Colonic mucosa (tissue), 4 donors: ENCODE measurements around the gene S100A1. TPM values are rescaled to one million over a fixed set of nuclear protein-coding genes. Genes with fewer than 3 reads are reported as not detected.

Experiments
- DNase-seq: peaks from one replicate; pipeline ENCODE4 v3.0.0-alpha.2; 2020
- H3K27ac ChIP-seq: fragments of 200-600 bp; one replicate; pipeline ENCODE4 v1.8.0; 2021
- H3K27me3 ChIP-seq: fragments of 200-600 bp; one replicate; pipeline ENCODE4 v1.8.0; 2021
- H3K36me3 ChIP-seq: fragments of 200-600 bp; one replicate; pipeline ENCODE4 v1.8.0; 2021
- H3K4me1 ChIP-seq: fragments of 200-600 bp; one replicate; pipeline ENCODE4 v1.8.0; 2021; ENCODE audit warnings: mild to moderate bottlenecking
- H3K4me3 ChIP-seq: fragments of 200-600 bp; one replicate; pipeline ENCODE4 v1.8.0; 2021
- H3K9ac ChIP-seq, 2 donors: one replicate each; pipeline ENCODE4 v1.7.0; 2013; ENCODE audit warnings: control low read depth in 2 of 2, low read depth in 2 of 2, low read length in 2 of 2
- H3K9me3 ChIP-seq: fragments of 200-600 bp; one replicate; pipeline ENCODE4 v1.8.0; 2021
- intact Hi-C: fragments of 100-400 bp; cut with DNase I; formaldehyde crosslinking; loops from one replicate; pipeline ENCODE4 v1.14.1; 2022
- total RNA-seq, 2 donors: library from RNA; stranded (reverse); fragmentation: NEBNext Ultra II Directional in 1 of 2; extraction: Animal tissue kit (Norgen Biotek cat#: 25700) in 1 of 2; gene quantifications; one replicate each; pipeline ENCODE4 v1.2.1, GENCODE V29; 2021
- TF ChIP-seq, protein P1 (sequence below): fragments of 200-600 bp; IDR thresholded peaks from one replicate; pipeline ENCODE4 v1.8.0; 2022; ENCODE audit warnings: antibody characterized with exemption, mild to moderate bottlenecking
- donor health status: healthy.
- donor health status: DM: no; HTN: no; CAD: no.
- donor health status: DM: no; HTN: no; CAD: no.

The S100A1 gene
- total RNA-seq, 2 donors from 2014 or later, result 0.69 to 1.5 TPM

DNA sequence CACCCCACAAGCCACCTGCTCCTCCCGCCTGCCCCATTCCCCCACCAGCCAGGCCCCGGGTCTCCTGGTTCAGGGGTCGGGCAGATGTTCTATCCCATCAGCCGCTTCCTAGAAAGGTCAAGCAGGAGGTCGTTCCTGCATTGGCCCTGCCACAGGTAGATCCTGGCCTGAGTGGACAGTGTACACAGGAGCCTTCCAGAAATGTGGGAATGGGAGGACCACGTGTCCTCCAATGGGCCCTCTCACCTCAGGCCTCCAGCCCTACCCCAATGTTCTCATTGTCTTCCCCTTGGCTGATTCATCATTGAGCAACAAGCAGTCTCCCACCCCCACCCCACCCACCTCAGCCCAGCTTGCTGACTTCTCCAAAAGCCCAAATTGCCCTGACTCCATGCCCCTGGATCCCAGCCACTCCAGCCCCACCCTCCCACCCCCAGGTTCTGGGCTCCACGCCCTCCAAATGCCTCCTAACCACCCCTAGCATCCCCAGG is 17.4 kb upstream of the S100A1 start:
- Histone ChIP-seq H3K27me3 (no peaks in the 10 kb centered on the region), H3K4me3 (peak overlapping the region; percentile 13), H3K4me1 (peaks cover 22% of the 10 kb centered on the region), H3K9me3 (no peaks in the 10 kb centered on the region), H3K9ac (peak overlapping the region in 1 of 2 donors; percentile 78), H3K36me3 (no peaks in the 10 kb centered on the region), H3K27ac (peak overlapping the region; percentile 78)
- DNase-seq, result peak; percentile 22
- TF ChIP-seq, protein P1, sequence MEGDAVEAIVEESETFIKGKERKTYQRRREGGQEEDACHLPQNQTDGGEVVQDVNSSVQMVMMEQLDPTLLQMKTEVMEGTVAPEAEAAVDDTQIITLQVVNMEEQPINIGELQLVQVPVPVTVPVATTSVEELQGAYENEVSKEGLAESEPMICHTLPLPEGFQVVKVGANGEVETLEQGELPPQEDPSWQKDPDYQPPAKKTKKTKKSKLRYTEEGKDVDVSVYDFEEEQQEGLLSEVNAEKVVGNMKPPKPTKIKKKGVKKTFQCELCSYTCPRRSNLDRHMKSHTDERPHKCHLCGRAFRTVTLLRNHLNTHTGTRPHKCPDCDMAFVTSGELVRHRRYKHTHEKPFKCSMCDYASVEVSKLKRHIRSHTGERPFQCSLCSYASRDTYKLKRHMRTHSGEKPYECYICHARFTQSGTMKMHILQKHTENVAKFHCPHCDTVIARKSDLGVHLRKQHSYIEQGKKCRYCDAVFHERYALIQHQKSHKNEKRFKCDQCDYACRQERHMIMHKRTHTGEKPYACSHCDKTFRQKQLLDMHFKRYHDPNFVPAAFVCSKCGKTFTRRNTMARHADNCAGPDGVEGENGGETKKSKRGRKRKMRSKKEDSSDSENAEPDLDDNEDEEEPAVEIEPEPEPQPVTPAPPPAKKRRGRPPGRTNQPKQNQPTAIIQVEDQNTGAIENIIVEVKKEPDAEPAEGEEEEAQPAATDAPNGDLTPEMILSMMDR, result no peak
- intact Hi-C loops, result no loop called here

DNA sequence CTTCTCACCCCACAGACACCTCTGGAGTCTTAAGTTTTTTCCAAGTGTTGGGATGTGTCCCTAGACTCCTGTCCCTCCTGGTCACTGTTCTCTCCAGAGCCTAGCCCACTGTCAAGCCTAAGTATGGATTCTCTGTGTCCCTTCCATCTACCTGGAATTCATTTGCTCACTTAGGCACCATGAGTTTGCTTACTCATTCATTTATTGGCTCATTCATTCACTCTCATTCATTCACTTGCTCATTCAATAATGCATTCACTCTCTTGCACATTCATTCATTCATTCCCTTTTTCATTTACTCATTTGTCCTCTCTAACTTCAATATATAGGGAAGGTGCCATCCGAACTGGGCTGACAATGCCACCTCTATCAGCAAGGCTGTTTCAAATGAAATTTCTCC is 16.9 kb upstream of the S100A1 start:
- TF ChIP-seq, protein P1, result no peak
- H3K4me1 ChIP-seq, result peaks cover 22% of the 10 kb centered on the region
- intact Hi-C loops, result no loop called here

DNA sequence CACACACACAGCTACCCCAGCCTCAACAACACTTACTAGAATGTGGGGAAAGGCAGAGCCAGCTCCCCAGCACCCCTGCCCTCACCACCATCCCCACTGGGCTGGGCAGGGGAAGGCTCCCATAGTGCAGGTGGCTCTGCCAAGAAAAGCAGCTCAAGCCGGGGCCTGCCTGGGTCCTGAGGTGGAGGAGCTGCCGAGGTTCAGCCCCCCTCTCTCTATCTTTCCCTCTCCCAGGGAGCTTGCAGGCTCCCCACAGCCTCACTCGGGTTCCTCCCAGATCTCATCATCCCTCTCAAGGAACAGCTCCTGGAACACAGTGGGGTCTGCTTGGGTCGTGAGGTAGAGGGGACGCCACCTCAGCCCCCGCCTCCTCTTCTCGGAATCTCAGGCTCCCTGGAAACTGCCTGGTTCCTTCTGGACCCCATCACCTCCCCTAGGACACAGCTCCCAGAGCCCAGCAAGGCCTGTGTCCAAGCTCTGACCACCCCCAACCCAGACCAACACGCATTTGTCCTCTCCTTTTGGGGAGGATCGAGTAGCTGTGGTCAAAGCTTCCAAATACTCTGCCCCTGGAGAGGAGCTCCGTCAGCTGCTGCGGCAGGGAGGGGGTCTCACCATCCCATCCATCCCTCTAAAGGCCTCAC is 16.0 kb upstream of the S100A1 start:
- Histone ChIP-seq H3K9me3 (no peaks in the 10 kb centered on the region), H3K27ac (peak overlapping the region; percentile 94), H3K36me3 (no peaks in the 10 kb centered on the region), H3K9ac (peak overlapping the region; percentile 89), H3K4me1 (peaks cover 22% of the 10 kb centered on the region), H3K27me3 (no peaks in the 10 kb centered on the region), H3K4me3 (peak overlapping the region; percentile 63)
- DNase-seq, result no peak
- intact Hi-C loops, result no loop called here
- TF ChIP-seq, protein P1, result no peak

More for the DNA sequence above, 16.9 kb upstream of the S100A1 start:
- Histone ChIP-seq H3K36me3 (no peaks in the 10 kb centered on the region), H3K4me3 (peak overlapping the region; percentile 63), H3K27me3 (no peaks in the 10 kb centered on the region), H3K9me3 (no peaks in the 10 kb centered on the region), H3K9ac (peak overlapping the region; percentile 89), H3K27ac (peak overlapping the region; percentile 46)
- DNase-seq, result no peak

DNA sequence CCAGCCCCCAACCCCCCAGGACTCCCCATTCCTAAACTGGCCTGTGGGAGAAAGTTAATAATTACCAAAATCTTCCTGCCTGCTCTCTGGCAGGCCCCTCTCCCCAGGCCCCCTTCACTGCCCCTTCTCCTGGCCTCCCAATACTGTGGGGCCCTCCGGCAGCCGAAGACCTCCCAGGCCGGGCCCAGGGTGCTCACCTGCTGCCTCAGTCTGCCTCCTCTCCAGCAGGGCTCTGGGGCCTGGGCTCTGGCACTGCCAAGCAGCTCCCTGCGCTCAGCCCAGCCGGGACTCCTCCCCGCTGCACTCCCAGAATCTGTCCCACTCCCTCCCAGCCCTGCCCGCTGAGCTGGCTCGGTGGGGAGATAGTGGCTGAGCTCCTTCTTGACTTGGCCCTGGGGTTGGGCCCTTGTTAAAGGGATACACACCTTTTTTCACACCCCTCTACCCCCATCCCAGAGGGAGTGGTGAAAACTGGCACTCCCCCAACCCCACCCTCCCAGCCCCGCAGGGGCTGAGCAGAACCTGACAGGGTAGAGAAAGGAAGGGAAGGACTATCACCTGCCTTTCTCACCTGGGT is 15.4 kb upstream of the S100A1 start, which contains the start of gene S100A16:
Gene S100A16, minus strand, starts transcription at position 383 of the 577 bp plus-strand sequence. CDS start 4,986 bp downstream, outside the sequence.
- Histone ChIP-seq H3K27ac (peak within 1 kb of the TSS; percentile 94), H3K27me3 (no peaks in the 10 kb centered on the region), H3K9me3 (no peaks in the 10 kb centered on the region), H3K36me3 (no peaks in the 10 kb centered on the region), H3K9ac (peak within 1 kb of the TSS; percentile 89), H3K4me3 (peak within 1 kb of the TSS; percentile 63), H3K4me1 (peaks cover 22% of the 10 kb centered on the region)
- intact Hi-C loops, result no loop called here
- TF ChIP-seq, protein P1, result no peak
- DNase-seq, result peak; percentile 96

DNA sequence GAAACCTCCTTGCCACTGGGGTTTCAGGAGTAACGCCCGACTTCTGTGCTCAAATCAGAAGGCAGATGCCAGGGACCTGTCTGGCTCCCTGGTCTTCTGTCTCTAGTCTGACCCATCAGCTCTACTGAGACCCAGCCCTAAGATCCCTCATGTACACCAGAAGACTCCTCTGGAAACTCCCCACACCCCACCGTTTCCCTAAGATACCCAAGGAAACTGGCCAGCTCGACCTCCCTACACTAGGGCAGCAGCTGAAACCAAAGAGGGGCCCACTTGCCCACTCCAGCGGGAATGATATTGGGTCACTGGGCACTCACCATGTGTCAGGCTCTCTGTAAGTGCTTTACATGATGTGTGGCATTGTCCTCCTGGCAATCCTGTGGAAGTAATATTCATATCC is 14.8 kb upstream of the S100A1 start:
- no peaks in the 10 kb centered on the region for H3K36me3 ChIP-seq
- intact Hi-C loops, result no loop called here
- H3K27ac ChIP-seq, result peak overlapping the region; percentile 94
- no peaks in the 10 kb centered on the region for H3K9me3 ChIP-seq
- H3K27me3 ChIP-seq, result no peaks in the 10 kb centered on the region
- H3K4me3 ChIP-seq, result no peak overlapping the region
- TF ChIP-seq, protein P1, result no peak
- peak overlapping the region; percentile 13 to 89 for H3K9ac ChIP-seq
- H3K4me1 ChIP-seq, result peaks cover 19% of the 10 kb centered on the region
- no peak for DNase-seq
